ENCODE results near the gene BLOC1S5. TPM values are rescaled to one million over a fixed set of nuclear protein-coding genes. Genes with fewer than 3 reads are reported as not detected.

The BLOC1S5 gene
- total and polyA plus RNA-seq, 2 of the 8 experiments (the other 6 are each of a cell fraction or from before 2014, with no cell fraction given): 3.4 to 17.2 TPM

- no peak overlapping the region for H3K27ac ChIP-seq (ENCODE audit: low read depth, low read length)
- H2BK120ac ChIP-seq (replicated peaks; ENCODE audit: low read depth, low read length): no peak overlapping the region
- no peak for FAIRE-seq
- 95% methylated on average over 2 of the region's 2 CpGs; no CpG with 5 or more reads in 1 of the 2 experiments for WGBS, 2 experiments (ENCODE audit: extremely low coverage in 1 of 2, insufficient coverage in 1 of 2, insufficient read length in 1 of 2, insufficient replicate concordance in 2 of 2, low coverage in 1 of 2, low lambda C conversion rate in 2 of 2, missing lambda C conversion rate in 1 of 2)
- POLR2A ChIA-PET (ENCODE audit: partially characterized antibody): no interaction called here
- no peak overlapping the region for H2BK5ac ChIP-seq (ENCODE audit: low read depth, low read length)
- no peak overlapping the region for H2BK15ac ChIP-seq (ENCODE audit: low read length)
- peaks cover 0 to 4% (median 0%) of the 10 kb centered on the region in 4 experiments; a peak in 1 of 8 replicates for H3K36me3 ChIP-seq (ENCODE audit: control insufficient read depth in 2 of 4, insufficient read depth in 4 of 4, low read length in 3 of 4)
- H2BK12ac ChIP-seq (ENCODE audit: low read depth, low read length): no peak overlapping the region
- no peaks in the 10 kb centered on the region for H3K79me2 ChIP-seq (ENCODE audit: control insufficient read depth in 1 of 2, insufficient read depth in 2 of 2, low read length in 2 of 2)
- no peak overlapping the region for H3K56ac ChIP-seq (replicated peaks; ENCODE audit: insufficient read length, low read depth, low read length)
- no peak overlapping the region for H2BK20ac ChIP-seq (ENCODE audit: low read length)
- no peak overlapping the region for H4K91ac ChIP-seq (replicated peaks; ENCODE audit: insufficient read length, low read length)
- no peak overlapping the region for H3K4me3 ChIP-seq (ENCODE audit: extremely low read depth in 1 of 4, insufficient read depth in 2 of 4, low read depth in 3 of 4, low read length in 4 of 4)
- CTCF ChIA-PET (ENCODE audit: partially characterized antibody): interaction anchor here (0.6 to 1.7 kb wide), 3 partner anchors 18 to 407 kb away, joined by 3 to 9 read pairs (median 6); no protein-coding TSS in a partner anchor
- no peak overlapping the region for H3K18ac ChIP-seq (ENCODE audit: extremely low read depth, low read length)
- H3K79me1 ChIP-seq (ENCODE audit: low read depth, low read length): no peaks in the 10 kb centered on the region
- no peaks in the 10 kb centered on the region for H3K4me1 ChIP-seq (replicated peaks in 1 of 4; ENCODE audit: control insufficient read depth in 3 of 4, insufficient read depth in 4 of 4, low read length in 3 of 4)
- peaks cover 10 to 13% of the 10 kb centered on the region in 2 experiments; a peak in 3 of 4 replicates for H3K9me3 ChIP-seq (ENCODE audit: insufficient read depth in 2 of 2, low read depth in 1 of 2, low read length in 1 of 2)
- H4K5ac ChIP-seq (ENCODE audit: insufficient read length, low read depth, low read length): no peak overlapping the region
- H4K20me1 ChIP-seq (replicated peaks in 1 of 2; ENCODE audit: control insufficient read depth in 1 of 2, insufficient read depth in 2 of 2, low read length in 2 of 2): no peaks in the 10 kb centered on the region
- H3K4me2 ChIP-seq (ENCODE audit: insufficient read depth in 1 of 2, low read depth in 2 of 2, low read length in 2 of 2): no peak overlapping the region
- H3K4ac ChIP-seq (replicated peaks; ENCODE audit: insufficient read length, low read depth, low read length): no peak overlapping the region
- H4K8ac ChIP-seq (ENCODE audit: extremely low read depth, insufficient read depth, low read length): no peak overlapping the region
- no peaks in the 10 kb centered on the region for H3K27me3 ChIP-seq (replicated peaks in 1 of 4; ENCODE audit: control insufficient read depth in 3 of 4, extremely low read depth in 1 of 4, insufficient read depth in 3 of 4, low read length in 3 of 4)
- H3K14ac ChIP-seq (ENCODE audit: insufficient read length): no peak overlapping the region
- DNase-seq (ENCODE audit: low read depth in 1 of 2, low spot score in 2 of 2): no peak
- H3K23me2 ChIP-seq (ENCODE audit: low read depth, low read length): no peaks in the 10 kb centered on the region
- H3K9ac ChIP-seq (replicated peaks in 1 of 4; ENCODE audit: extremely low read depth in 1 of 4, low read depth in 3 of 4, low read length in 3 of 4): no peak overlapping the region
- H2AFZ ChIP-seq (ENCODE audit: low read length): no peak overlapping the region
- no peak overlapping the region for H3K23ac ChIP-seq (ENCODE audit: insufficient read length)
- H2AK5ac ChIP-seq (ENCODE audit: low read depth, low read length): no peak overlapping the region
- TF ChIP-seq RNF2 (IDR thresholded peaks at IDR 0.05; ENCODE audit: borderline replicate concordance, low read depth, low read length, missing control alignments, poor library complexity, severe bottlenecking) (no peak), EP300 (IDR thresholded peaks at IDR 0.05; ENCODE audit: borderline replicate concordance in 1 of 2, low read depth in 2 of 2, low read length in 2 of 2) (no peak), FOSL1 (IDR thresholded peaks at IDR 0.05; ENCODE audit: insufficient read depth, low read depth, low read length) (no peak), POLR2A (IDR thresholded peaks at IDR 0.05; ENCODE audit: control extremely low read depth in 1 of 2, low read depth in 2 of 2, low read length in 2 of 2) (no peak), SIN3A (conservative IDR thresholded peaks at IDR 0.05 in 1 of 2, IDR thresholded peaks at IDR 0.05 in 1 of 2; ENCODE audit: low read depth in 1 of 2, low read length in 2 of 2) (no peak), NRF1 (IDR thresholded peaks at IDR 0.05; ENCODE audit: low read depth, low read length) (no peak), ASH2L (IDR thresholded peaks at IDR 0.05; ENCODE audit: low read length) (no peak), SP1 (IDR thresholded peaks at IDR 0.05; ENCODE audit: low read depth, low read length) (no peak), RBBP5 (IDR thresholded peaks at IDR 0.05; ENCODE audit: borderline replicate concordance, low read depth, low read length) (no peak), HDAC6 (IDR thresholded peaks at IDR 0.05; ENCODE audit: low read depth, low read length) (no peak), SAP30 (IDR thresholded peaks at IDR 0.05; ENCODE audit: insufficient read depth, insufficient replicate concordance, low read length) (no peak), JUN (IDR thresholded peaks at IDR 0.05; ENCODE audit: low read depth, low read length) (no peak), EGR1 (IDR thresholded peaks at IDR 0.05; ENCODE audit: borderline replicate concordance, low read depth, low read length) (no peak), NANOG (IDR thresholded peaks at IDR 0.05; ENCODE audit: insufficient read depth, low read depth, low read length, poor library complexity, severe bottlenecking) (no peak)
Measured at GRCh38 chr6:7973584-7973983, 90.6 kb downstream of the BLOC1S5 start.
